BLaER1 treated with 17β-estradiol and CSF1 and Interleukin-3, amounts not matched to agents 10 nM and 100 nM (cell line): ENCODE results near the gene FOXR1.
A peak's percentile ranks its signal among the peaks of the same experiment; 100 is the strongest.
"Not testable (repeated sequence)": the region's sequence is repeated elsewhere in the genome, so short reads cannot be mapped to it uniquely, and the experiment has no call there.

Experiments
- H3K27ac ChIP-seq, 11 experiments: shearing (Covaris generic); formaldehyde crosslinking; 2 replicates each; pipeline ENCODE4 v1.8.1; 2022
- H3K27me3 ChIP-seq, 11 experiments: shearing (Covaris generic); formaldehyde crosslinking; 2 replicates each; pipeline ENCODE4 v1.8.1; 2022
- H3K36me3 ChIP-seq, 11 experiments: shearing (Covaris generic); formaldehyde crosslinking; 2 replicates each; pipeline ENCODE4 v1.8.1; 2022
- H3K4me1 ChIP-seq, 10 experiments: shearing (Covaris generic); formaldehyde crosslinking; 2 replicates each; pipeline ENCODE4 v1.8.1; 2022
- H3K4me2 ChIP-seq, 11 experiments: shearing (Covaris generic); formaldehyde crosslinking; 2 replicates each; pipeline ENCODE4 v1.8.1; 2022
- H3K4me3 ChIP-seq, 10 experiments: shearing (Covaris generic); formaldehyde crosslinking; 2 replicates each; pipeline ENCODE4 v1.8.1; 2022
- H3K9ac ChIP-seq, 11 experiments: shearing (Covaris generic); formaldehyde crosslinking; 2 replicates each; pipeline ENCODE4 v1.8.1; 2022
- H3K9me3 ChIP-seq, 11 experiments: shearing (Covaris generic); formaldehyde crosslinking; replicated peaks in 1 of 11; 2 replicates each; pipeline ENCODE4 v1.8.1; 2022
- H4K20me1 ChIP-seq, 11 experiments: shearing (Covaris generic); formaldehyde crosslinking; 2 replicates each; pipeline ENCODE4 v1.8.1; 2022
- Cebpa-rat ChIP-seq, 11 experiments: shearing (Covaris generic); IDR thresholded peaks; 2 replicates each; pipeline ENCODE4 v1.8.1; 2022

FOXR1 gene

GRCh38 chr11:119016216-119017009 is 44.9 kb downstream of the FOXR1 start:
- Histone ChIP-seq H3K4me1 (peaks cover 35 to 43% (median 38%) of the 10 kb centered on the region in 10 experiments), H3K9ac (peak overlapping the region; percentile 89 to 99 (median 95)), H3K4me3 (peak overlapping the region; percentile 80 to 98 (median 95)), H3K27me3 (no peaks in the 10 kb centered on the region), H4K20me1 (peaks cover 27 to 81% (median 65%) of the 10 kb centered on the region in 11 experiments; a peak in 20 of 22 replicates), H3K27ac (peak overlapping the region in 8 of 11 experiments; percentile 84 to 98 (median 94); a peak in 12 of 22 replicates), H3K9me3 (no peaks in the 10 kb centered on the region), H3K36me3 (peaks cover 51 to 78% (median 67%) of the 10 kb centered on the region in 11 experiments), H3K4me2 (peak overlapping the region; percentile 77 to 97 (median 90))
- no peak for TF ChIP-seq Cebpa-rat (IDR thresholded peaks at IDR 0.05)

GRCh38 chr11:119017377-119017776 is 45.8 kb downstream of the FOXR1 start:
- Histone ChIP-seq H3K4me2 (peak overlapping the region; percentile 77 to 97 (median 90)), H3K27ac (peak overlapping the region; percentile 78 to 98 (median 93)), H3K9ac (peak overlapping the region; percentile 89 to 99 (median 95)), H3K4me1 (peaks cover 39 to 51% (median 43%) of the 10 kb centered on the region in 10 experiments), H3K4me3 (peak overlapping the region; percentile 80 to 98 (median 95)), H3K36me3 (peaks cover 57 to 78% (median 73%) of the 10 kb centered on the region in 11 experiments), H4K20me1 (peaks cover 27 to 84% (median 64%) of the 10 kb centered on the region in 11 experiments; a peak in 20 of 22 replicates)
- not testable (repeated sequence) for H3K9me3 ChIP-seq, H3K27me3 ChIP-seq

- Histone ChIP-seq H3K4me2 (peak within 1 kb of the TSS; percentile 77 to 97 (median 90)), H3K9me3 (no peaks in the 10 kb centered on the region), H3K36me3 (peaks cover 53 to 78% (median 74%) of the 10 kb centered on the region in 11 experiments), H3K27ac (peak within 1 kb of the TSS; percentile 78 to 98 (median 93)), H3K27me3 (no peaks in the 10 kb centered on the region), H4K20me1 (peaks cover 28 to 82% (median 57%) of the 10 kb centered on the region in 11 experiments; a peak in 20 of 22 replicates), H3K4me3 (peak within 1 kb of the TSS; percentile 80 to 98 (median 95)), H3K4me1 (peaks cover 41 to 55% (median 44%) of the 10 kb centered on the region in 10 experiments), H3K9ac (peak within 1 kb of the TSS; percentile 89 to 99 (median 95))
- no peak for TF ChIP-seq Cebpa-rat (IDR thresholded peaks at IDR 0.05)
These were observed 46.7 kb downstream of the FOXR1 start, which contains the start of the genes RPS25 and TRAPPC4 for GRCh38 chr11:119018074-119018938. Gene RPS25, minus strand, starts transcription at chr11:119018343. Its CDS starts 59 bp downstream, at chr11:119018284. Gene TRAPPC4, plus strand, starts transcription at chr11:119018766. Its CDS starts 30 bp downstream, at chr11:119018796.

GRCh38 chr11:119019996-119020395 is 48.4 kb downstream of the FOXR1 start:
- H3K4me1 ChIP-seq: peaks cover 48 to 68% (median 53%) of the 10 kb centered on the region in 10 experiments
- H3K9me3 ChIP-seq: no peaks in the 10 kb centered on the region
- no peak overlapping the region for H3K27ac ChIP-seq
- H3K27me3 ChIP-seq: no peaks in the 10 kb centered on the region
- H4K20me1 ChIP-seq: peaks cover 20 to 83% (median 53%) of the 10 kb centered on the region in 11 experiments; a peak in 20 of 22 replicates
- H3K36me3 ChIP-seq: peaks cover 55 to 78% (median 76%) of the 10 kb centered on the region in 11 experiments
- peak overlapping the region; percentile 66 to 96 (median 87) for H3K4me2 ChIP-seq
- no peak for TF ChIP-seq Cebpa-rat (IDR thresholded peaks at IDR 0.05)
- H3K9ac ChIP-seq: peak overlapping the region; percentile 89 to 99 (median 95); a peak in 21 of 22 replicates
- H3K4me3 ChIP-seq: peak overlapping the region; percentile 80 to 98 (median 95); a peak in 19 of 20 replicates

GRCh38 chr11:119021631-119022030 is 50.1 kb downstream of the FOXR1 start:
- Histone ChIP-seq H3K4me3 (no peak overlapping the region), H3K9me3 (no peaks in the 10 kb centered on the region), H3K27me3 (no peaks in the 10 kb centered on the region), H3K27ac (no peak overlapping the region), H3K4me1 (peaks cover 33 to 54% (median 39%) of the 10 kb centered on the region in 10 experiments), H3K36me3 (peaks cover 55 to 78% (median 75%) of the 10 kb centered on the region in 11 experiments), H3K9ac (peak overlapping the region in 6 of 11 experiments; percentile 20 to 37 (median 26); a peak in 4 of 22 replicates), H3K4me2 (peak overlapping the region in 8 of 11 experiments; percentile 1 to 96 (median 87); a peak in 6 of 22 replicates), H4K20me1 (peaks cover 4 to 66% (median 38%) of the 10 kb centered on the region in 11 experiments; a peak in 18 of 22 replicates)
- TF ChIP-seq Cebpa-rat (IDR thresholded peaks at IDR 0.05): no peak

GRCh38 chr11:119023741-119024140 is 52.2 kb downstream of the FOXR1 start:
- no peak for TF ChIP-seq Cebpa-rat (IDR thresholded peaks at IDR 0.05)
- peaks cover 33 to 68% (median 42%) of the 10 kb centered on the region in 10 experiments for H3K4me1 ChIP-seq
- no peak overlapping the region for H3K27ac ChIP-seq
- H3K27me3 ChIP-seq: no peaks in the 10 kb centered on the region
- peaks cover 4 to 57% (median 32%) of the 10 kb centered on the region in 11 experiments; a peak in 18 of 22 replicates for H4K20me1 ChIP-seq
- 0 out of 22 replicates have a peak overlapping the region, but pooled peaks of 2 of the 11 experiments have one; percentile 6 to 40 for H3K9ac ChIP-seq
- H3K4me2 ChIP-seq: peak overlapping the region in 3 of 11 experiments; percentile 29 to 45 (median 41); a peak in 4 of 22 replicates
- peaks cover 60 to 89% (median 81%) of the 10 kb centered on the region in 11 experiments for H3K36me3 ChIP-seq
- H3K4me3 ChIP-seq: no peak overlapping the region
- no peaks in the 10 kb centered on the region for H3K9me3 ChIP-seq

GRCh38 chr11:119024430-119025098 is 53.0 kb downstream of the FOXR1 start:
- Histone ChIP-seq H4K20me1 (peaks cover 4 to 50% (median 30%) of the 10 kb centered on the region in 11 experiments; a peak in 18 of 22 replicates), H3K4me3 (no peak overlapping the region), H3K9me3 (no peaks in the 10 kb centered on the region), H3K9ac (peak overlapping the region in 7 of 11 experiments; percentile 1 to 41 (median 23); a peak in 8 of 22 replicates), H3K27ac (peak overlapping the region in 2 of 11 experiments; percentile 13 to 23; a peak in 3 of 22 replicates), H3K4me1 (peaks cover 40 to 76% (median 49%) of the 10 kb centered on the region in 10 experiments), H3K36me3 (peaks cover 60 to 93% (median 81%) of the 10 kb centered on the region in 11 experiments), H3K27me3 (no peaks in the 10 kb centered on the region), H3K4me2 (peak overlapping the region in 3 of 11 experiments; percentile 8 to 35 (median 24); a peak in 5 of 22 replicates)
- TF ChIP-seq Cebpa-rat (IDR thresholded peaks at IDR 0.05): no peak
